ENCODE data around the gene SAMD11. TPM values are rescaled to one million over a fixed set of nuclear protein-coding genes. Genes with fewer than 3 reads are reported as not detected.

Gene SAMD11
- total and polyA plus RNA-seq, 2 of the 13 experiments (the other 11 are each of a cell fraction or from before 2014, with no cell fraction given): 0.11 TPM; not detected in 1

DNA sequence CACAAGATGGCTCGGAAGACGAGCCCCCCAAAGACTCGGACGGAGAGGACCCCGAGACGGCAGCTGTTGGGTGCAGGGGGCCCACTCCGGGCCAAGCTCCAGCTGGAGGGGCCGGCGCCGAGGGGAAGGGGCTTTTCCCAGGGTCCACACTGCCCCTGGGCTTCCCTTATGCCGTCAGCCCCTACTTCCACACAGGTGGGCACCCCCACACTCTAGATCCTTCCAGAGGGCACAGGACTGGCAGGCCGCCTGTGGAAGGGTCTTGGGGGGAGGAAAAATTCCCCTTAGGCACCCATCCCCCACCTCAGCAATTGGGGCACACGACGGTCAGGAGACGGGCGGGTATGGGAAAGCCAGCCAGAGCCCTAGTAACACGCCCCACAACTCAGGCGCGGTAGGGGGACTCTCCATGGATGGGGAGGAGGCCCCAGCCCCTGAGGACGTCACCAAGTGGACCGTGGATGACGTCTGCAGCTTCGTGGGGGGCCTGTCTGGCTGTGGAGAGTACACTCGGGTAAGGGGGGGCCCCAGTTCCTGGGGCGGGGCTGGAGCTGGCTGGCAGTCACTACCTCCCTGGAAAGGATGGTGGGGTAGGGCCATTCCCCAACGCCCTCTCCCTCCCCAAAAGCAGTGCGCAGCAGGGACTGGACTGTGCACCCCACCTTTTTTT lies 19.3 kb downstream of the SAMD11 start (continued):
- no peak for TF ChIP-seq RERE (CRISPR knock-in tag; IDR thresholded peaks at IDR 0.05; ENCODE audit: low read depth)
- no peak for TF ChIP-seq DNMT1 (CRISPR knock-in tag; IDR thresholded peaks at IDR 0.05)
- no peak for TF ChIP-seq SP140L (CRISPR knock-in tag; IDR thresholded peaks at IDR 0.05; ENCODE audit: borderline replicate concordance)
- TF ChIP-seq, protein P1, sequence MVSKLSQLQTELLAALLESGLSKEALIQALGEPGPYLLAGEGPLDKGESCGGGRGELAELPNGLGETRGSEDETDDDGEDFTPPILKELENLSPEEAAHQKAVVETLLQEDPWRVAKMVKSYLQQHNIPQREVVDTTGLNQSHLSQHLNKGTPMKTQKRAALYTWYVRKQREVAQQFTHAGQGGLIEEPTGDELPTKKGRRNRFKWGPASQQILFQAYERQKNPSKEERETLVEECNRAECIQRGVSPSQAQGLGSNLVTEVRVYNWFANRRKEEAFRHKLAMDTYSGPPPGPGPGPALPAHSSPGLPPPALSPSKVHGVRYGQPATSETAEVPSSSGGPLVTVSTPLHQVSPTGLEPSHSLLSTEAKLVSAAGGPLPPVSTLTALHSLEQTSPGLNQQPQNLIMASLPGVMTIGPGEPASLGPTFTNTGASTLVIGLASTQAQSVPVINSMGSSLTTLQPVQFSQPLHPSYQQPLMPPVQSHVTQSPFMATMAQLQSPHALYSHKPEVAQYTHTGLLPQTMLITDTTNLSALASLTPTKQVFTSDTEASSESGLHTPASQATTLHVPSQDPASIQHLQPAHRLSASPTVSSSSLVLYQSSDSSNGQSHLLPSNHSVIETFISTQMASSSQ (IDR thresholded peaks at IDR 0.05; ENCODE audit: low read depth): no peak
- TF ChIP-seq, protein P1 (CRISPR knock-in tag; IDR thresholded peaks at IDR 0.05; ENCODE audit: borderline replicate concordance): no peak
- peak; percentile 23; the same call in 1 of the 2 replicates for TF ChIP-seq RBFOX2 (IDR thresholded peaks at IDR 0.05; ENCODE audit: low read depth, low read length)
- no peak for TF ChIP-seq ZNF614 (CRISPR knock-in tag; IDR thresholded peaks at IDR 0.05; ENCODE audit: borderline replicate concordance)
- TF ChIP-seq HOXD1 (CRISPR knock-in tag; IDR thresholded peaks at IDR 0.05): no peak
- no peak for TF ChIP-seq ZNF275 (CRISPR knock-in tag; IDR thresholded peaks at IDR 0.05; ENCODE audit: borderline replicate concordance)
- no peak for TF ChIP-seq HNF1B (CRISPR knock-in tag; IDR thresholded peaks at IDR 0.05)
- no peak for TF ChIP-seq ATF5 (CRISPR knock-in tag; IDR thresholded peaks at IDR 0.05; ENCODE audit: low read depth)
- TF ChIP-seq IKZF1 (IDR thresholded peaks at IDR 0.05): no peak
- no peak for TF ChIP-seq GABPB1 (CRISPR knock-in tag; IDR thresholded peaks at IDR 0.05)
- TF ChIP-seq AKAP8 (CRISPR knock-in tag; IDR thresholded peaks at IDR 0.05): no peak; the same call in 1 of the 2 replicates
- TF ChIP-seq PTBP1 (IDR thresholded peaks at IDR 0.05; ENCODE audit: low read depth, low read length, poor library complexity, severe bottlenecking): no peak
- TF ChIP-seq GPN1 (CRISPR knock-in tag; IDR thresholded peaks at IDR 0.05; ENCODE audit: borderline replicate concordance): no peak

All from HepG2 (cell line).